Right lobe of liver (tissue), 6 donors: Measurements from ENCODE around the gene KDM4C. TPM values are rescaled to one million over a fixed set of nuclear protein-coding genes. Genes with fewer than 3 reads are reported as not detected.

Source experiments
- ATAC-seq, 4 donors: fragments of 200-7000 bp; cut with Tn5 transposase; one replicate each; pipeline ENCODE4 v1.9.1; 2020; ENCODE audit warnings: mild to moderate bottlenecking in 4 of 4, moderate library complexity in 4 of 4
- DNase-seq, 3 donors: peaks; one replicate each; pipeline ENCODE4 v3.0.0-alpha.2; 2020
- H3K27ac ChIP-seq, 3 donors: fragments of 200-600 bp; one replicate each; pipeline ENCODE4 v1.8.0; 2022
- H3K27me3 ChIP-seq, 2 donors: fragments of 200-600 bp; one replicate each; pipeline ENCODE4 v1.8.0; 2022
- H3K36me3 ChIP-seq, 4 donors: fragments of 200-600 bp; sonication (generic) in 1 of 4; one replicate each; pipeline versions ENCODE4 v1.5.1 to v1.8.0; 2017 to 2022; ENCODE audit warnings: control low read depth in 1 of 4
- H3K4me1 ChIP-seq, 4 donors: fragments of 200-600 bp; sonication (generic) in 1 of 4; one replicate each; pipeline versions ENCODE4 v1.5.1 to v1.8.0; 2017 to 2022; ENCODE audit warnings: control low read depth in 1 of 4
- H3K4me3 ChIP-seq, 3 donors: fragments of 200-600 bp; one replicate each; pipeline ENCODE4 v1.8.0; 2022
- H3K9me3 ChIP-seq, 4 donors: fragments of 200-600 bp; sonication (generic) in 1 of 4; one replicate each; pipeline versions ENCODE4 v1.5.1 to v1.8.0; 2017 to 2022; ENCODE audit warnings: control low read depth in 1 of 4
- POLR2A ChIP-seq: fragments of 450-650 bp; IDR thresholded peaks from one replicate; pipeline ENCODE4 v1.6.1; 2017; ENCODE audit warnings: antibody characterized with exemption, mild to moderate bottlenecking
- WGBS: methylation state at CpG from one replicate; pipeline ENCODE4 v1.1.6; 2018; ENCODE audit warnings: low coverage, low lambda C conversion rate; ENCODE audit not compliant: insufficient coverage; ENCODE audit errors: missing lambda C conversion rate; 5-methylcytosine and 5-hydroxymethylcytosine counted together
- intact Hi-C, 2 donors: fragments of 100-400 bp; cut with DNase I; formaldehyde crosslinking; loops; one replicate each; pipeline versions ENCODE4 v1.11.2 to v1.14.1; 2022
- total RNA-seq, 6 experiments: library from RNA; depleted of rRNA in 2 of 6; stranded (reverse); fragments of >200 nt in 2 of 6; fragmentation: NEBNext Ultra II Directional in 3 of 6; extraction: Animal tissue kit (Norgen Biotek cat#: 25700) in 3 of 6; gene quantifications; one replicate each; pipeline versions ENCODE4 v1.1.0 to v1.2.4, GENCODE V29; 2016 to 2023
- TF ChIP-seq, protein P1 (sequence below), 4 donors: fragments of 200-600 bp in 3 of 4; fragments of 450-650 bp in 1 of 4; IDR thresholded peaks; one replicate each; pipeline versions ENCODE4 v1.5.1 to v1.8.0; 2016 to 2022; ENCODE audit warnings: antibody characterized with exemption in 4 of 4, mild to moderate bottlenecking in 2 of 4
- donor health status: DM: no; HTN: yes; CAD: no.
- donor health status: DM: no; HTN: no; CAD: no.
- donor health status: DM: no; HTN: no; CAD: no.
- donor health status: DM: no; HTN: yes; CAD: no.
- donor health status: DM: no; HTN: yes; CAD: no.

The KDM4C gene
- total RNA-seq, 6 experiments from 2014 or later: 14.1 to 20.9 (median 15.3) TPM

GRCh38 chr9:6845128-6845826 lies 87.5 kb downstream of the KDM4C start:
- intact Hi-C loops: no loop called here
- ATAC-seq (peak in 3 of 4 donors; percentile 44 to 48 (median 47)), DNase-seq (no peak)
- Histone ChIP-seq H3K36me3 (peaks cover 0 to 9% (median 0%) of the 10 kb centered on the region in 4 donors), H3K9me3 (no peaks in the 10 kb centered on the region), H3K27me3 (no peaks in the 10 kb centered on the region), H3K27ac (no peak overlapping the region), H3K4me1 (no peaks in the 10 kb centered on the region), H3K4me3 (no peak overlapping the region)
- WGBS: 86% methylated on average over 8 of the region's 8 CpGs
- no peak for TF ChIP-seq POLR2A
- TF ChIP-seq, protein P1, sequence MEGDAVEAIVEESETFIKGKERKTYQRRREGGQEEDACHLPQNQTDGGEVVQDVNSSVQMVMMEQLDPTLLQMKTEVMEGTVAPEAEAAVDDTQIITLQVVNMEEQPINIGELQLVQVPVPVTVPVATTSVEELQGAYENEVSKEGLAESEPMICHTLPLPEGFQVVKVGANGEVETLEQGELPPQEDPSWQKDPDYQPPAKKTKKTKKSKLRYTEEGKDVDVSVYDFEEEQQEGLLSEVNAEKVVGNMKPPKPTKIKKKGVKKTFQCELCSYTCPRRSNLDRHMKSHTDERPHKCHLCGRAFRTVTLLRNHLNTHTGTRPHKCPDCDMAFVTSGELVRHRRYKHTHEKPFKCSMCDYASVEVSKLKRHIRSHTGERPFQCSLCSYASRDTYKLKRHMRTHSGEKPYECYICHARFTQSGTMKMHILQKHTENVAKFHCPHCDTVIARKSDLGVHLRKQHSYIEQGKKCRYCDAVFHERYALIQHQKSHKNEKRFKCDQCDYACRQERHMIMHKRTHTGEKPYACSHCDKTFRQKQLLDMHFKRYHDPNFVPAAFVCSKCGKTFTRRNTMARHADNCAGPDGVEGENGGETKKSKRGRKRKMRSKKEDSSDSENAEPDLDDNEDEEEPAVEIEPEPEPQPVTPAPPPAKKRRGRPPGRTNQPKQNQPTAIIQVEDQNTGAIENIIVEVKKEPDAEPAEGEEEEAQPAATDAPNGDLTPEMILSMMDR (IDR thresholded peaks at IDR 0.05): no peak

GRCh38 chr9:6845880-6846279 lies 88.1 kb downstream of the KDM4C start:
- Histone ChIP-seq H3K36me3 (peaks cover 0 to 9% (median 0%) of the 10 kb centered on the region in 4 donors), H3K9me3 (no peaks in the 10 kb centered on the region), H3K27ac (no peak overlapping the region), H3K4me3 (no peak overlapping the region), H3K27me3 (no peaks in the 10 kb centered on the region), H3K4me1 (no peaks in the 10 kb centered on the region)
- WGBS: 55% methylated on average over 2 of the region's 2 CpGs
- ATAC-seq (peak; percentile 50 to 82 (median 72)), DNase-seq (no peak)
- TF ChIP-seq, protein P1 (IDR thresholded peaks at IDR 0.05): peak; percentile 21 to 37 (median 30)
- TF ChIP-seq POLR2A: no peak
- intact Hi-C loops: no loop called here

DNA sequence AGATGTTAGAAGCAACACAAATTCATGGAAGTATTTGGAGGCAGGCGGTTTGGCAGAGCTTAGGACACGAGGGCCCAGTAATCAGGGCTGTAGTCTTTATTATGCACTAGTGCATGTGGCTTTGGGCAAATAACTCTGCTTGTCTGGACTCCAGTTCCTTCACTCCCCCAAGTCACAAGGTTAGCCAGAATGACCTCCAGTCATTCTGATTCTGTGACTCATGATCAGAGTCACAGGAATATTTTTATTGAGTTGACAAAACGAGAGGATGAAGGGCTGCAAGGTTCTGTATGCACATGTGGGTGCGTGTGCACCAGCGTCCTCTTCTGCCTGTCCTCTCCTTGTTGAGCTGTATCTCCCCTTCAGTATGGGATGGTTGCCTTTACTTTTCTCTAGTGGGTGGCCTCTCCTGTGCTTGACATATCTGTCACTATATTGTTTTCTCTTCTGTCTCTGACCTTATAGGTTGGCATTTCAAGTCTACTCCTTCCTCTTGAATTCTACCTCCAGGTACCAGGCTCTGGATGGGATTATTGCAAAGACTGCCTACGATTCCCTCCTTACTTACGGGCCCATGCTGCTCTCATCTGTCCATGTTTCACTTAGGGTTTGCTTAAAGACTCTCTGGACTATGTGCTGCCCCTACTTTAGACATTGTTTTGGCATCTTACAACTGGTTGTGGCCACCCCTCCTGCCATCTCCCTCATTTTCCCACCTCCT lies 94.6 kb downstream of the KDM4C start:
- H3K36me3 ChIP-seq: peaks cover 0 to 14% (median 1%) of the 10 kb centered on the region in 4 donors
- intact Hi-C loops: no loop called here
- WGBS: 88% methylated on average over 4 of the region's 7 CpGs
- ATAC-seq (peak in 1 of 4 donors; percentile 40), DNase-seq (no peak)
- H3K4me1 ChIP-seq: no peaks in the 10 kb centered on the region
- no peaks in the 10 kb centered on the region for H3K27me3 ChIP-seq
- H3K27ac ChIP-seq: no peak overlapping the region
- TF ChIP-seq, protein P1 (IDR thresholded peaks at IDR 0.05): no peak
- no peak for TF ChIP-seq POLR2A
- H3K9me3 ChIP-seq: no peaks in the 10 kb centered on the region
- H3K4me3 ChIP-seq: no peak overlapping the region

DNA sequence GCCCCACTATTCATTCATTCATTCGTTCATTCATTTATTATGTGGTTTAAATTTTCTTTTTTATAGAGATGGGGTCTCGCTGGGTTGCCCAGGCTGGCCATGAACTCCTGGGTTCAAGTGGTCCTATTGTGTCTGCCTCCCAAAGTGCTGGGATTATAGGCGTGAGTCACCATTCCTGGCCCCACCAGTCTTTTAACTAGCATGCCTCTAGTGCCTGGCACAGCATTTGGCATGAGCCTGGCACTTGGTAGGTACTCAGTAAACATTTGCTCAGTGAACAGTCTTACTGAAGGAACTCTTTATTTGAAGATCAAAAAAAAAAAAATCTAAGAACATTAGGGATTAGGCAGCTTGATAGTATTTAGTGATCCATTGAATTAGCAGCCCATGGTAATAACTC lies 98.1 kb downstream of the KDM4C start:
- Histone ChIP-seq H3K4me1 (no peaks in the 10 kb centered on the region), H3K9me3 (no peaks in the 10 kb centered on the region), H3K4me3 (no peak overlapping the region), H3K27ac (no peak overlapping the region), H3K36me3 (peaks cover 0 to 5% (median 1%) of the 10 kb centered on the region in 4 donors), H3K27me3 (no peaks in the 10 kb centered on the region)
- intact Hi-C loops: no loop called here
- TF ChIP-seq POLR2A: no peak
- TF ChIP-seq, protein P1 (IDR thresholded peaks at IDR 0.05): no peak
- 96% methylated on average over 3 of the region's 3 CpGs for WGBS
- DNase-seq: no peak
- ATAC-seq: no peak
